PFSK-1 (cell line): Measurements from ENCODE around the gene ITGAX.
A peak's percentile ranks its signal among the peaks of the same experiment; 100 is the strongest.

Experiments used
- FOXP2 ChIP-seq: optimal IDR thresholded peaks from 2 replicates; pipeline ENCODE3; 2011; ENCODE audit warnings: borderline replicate concordance, control low read depth, inconsistent platforms; ENCODE audit not compliant: insufficient read depth; ENCODE audit errors: extremely low read length, extremely low read depth
- POLR2AphosphoS5 ChIP-seq: IDR thresholded peaks from 2 replicates; pipeline ENCODE4 v1.6.1; 2012; ENCODE audit warnings: low read depth, mild to moderate bottlenecking, control low read depth, low read length, moderate library complexity
- REST ChIP-seq, 2 experiments: IDR thresholded peaks; 2 replicates each; pipeline versions ENCODE4 v1.6.1 to v1.8.0; 2011 to 2012; ENCODE audit warnings: low read depth in 2 of 2, low read length in 2 of 2, control low read depth in 1 of 2, inconsistent platforms in 1 of 2, mild to moderate bottlenecking in 1 of 2, moderate library complexity in 1 of 2; ENCODE audit not compliant: insufficient read depth in 1 of 2
- SIN3A ChIP-seq: IDR thresholded peaks from 2 replicates; pipeline ENCODE4 v1.6.1; 2012; ENCODE audit warnings: mild to moderate bottlenecking, low read length, moderate library complexity, borderline replicate concordance; ENCODE audit not compliant: insufficient read depth
- TAF1 ChIP-seq: IDR thresholded peaks from 2 replicates; pipeline ENCODE4 v1.6.1; 2012; ENCODE audit warnings: low read length, control low read depth, borderline replicate concordance; ENCODE audit not compliant: insufficient read depth

Gene ITGAX

GRCh38 chr16:31403590-31404352 is 48.8 kb downstream of the ITGAX start:
- no peak for TF ChIP-seq REST (IDR thresholded peaks at IDR 0.05; ENCODE audit: insufficient read depth in 1 of 2, low read depth in 2 of 2, low read length in 2 of 2)
- no peak for TF ChIP-seq FOXP2
- TF ChIP-seq POLR2AphosphoS5: no peak
- no peak for TF ChIP-seq SIN3A
- no peak for TF ChIP-seq TAF1

GRCh38 chr16:31404353-31405064 is 49.5 kb downstream of the ITGAX start:
- TF ChIP-seq REST (IDR thresholded peaks at IDR 0.05; ENCODE audit: insufficient read depth in 1 of 2, low read depth in 2 of 2, low read length in 2 of 2): 0 out of 4 replicates have a peak, but pooled peaks of 1 of the 2 experiments have one; percentile 15
- TF ChIP-seq POLR2AphosphoS5: peak; percentile 97
- TF ChIP-seq TAF1: peak; percentile 97; the same call in 1 of the 2 replicates
- no peak for TF ChIP-seq SIN3A
- no peak for TF ChIP-seq FOXP2

DNA sequence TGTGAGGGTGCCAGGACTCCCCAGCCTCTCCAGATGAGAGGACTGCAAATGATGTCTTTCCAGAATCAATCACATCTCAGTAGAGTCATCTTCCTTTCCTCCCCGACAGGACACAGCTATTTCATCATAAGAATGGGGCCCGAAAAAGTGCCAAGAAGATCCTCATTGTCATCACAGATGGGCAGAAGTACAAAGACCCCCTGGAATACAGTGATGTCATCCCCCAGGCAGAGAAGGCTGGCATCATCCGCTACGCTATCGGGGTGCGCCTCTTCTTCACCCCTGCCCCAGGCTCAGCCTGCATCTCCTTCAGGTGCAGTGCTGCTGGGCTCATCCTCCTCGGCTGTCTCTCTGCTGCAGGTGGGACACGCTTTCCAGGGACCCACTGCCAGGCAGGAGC is 52.4 kb downstream of the ITGAX start:
- no peak for TF ChIP-seq SIN3A
- TF ChIP-seq TAF1: no peak
- no peak for TF ChIP-seq POLR2AphosphoS5
- TF ChIP-seq REST (IDR thresholded peaks at IDR 0.05; ENCODE audit: insufficient read depth in 1 of 2, low read depth in 2 of 2, low read length in 2 of 2): no peak
- TF ChIP-seq FOXP2: no peak

DNA sequence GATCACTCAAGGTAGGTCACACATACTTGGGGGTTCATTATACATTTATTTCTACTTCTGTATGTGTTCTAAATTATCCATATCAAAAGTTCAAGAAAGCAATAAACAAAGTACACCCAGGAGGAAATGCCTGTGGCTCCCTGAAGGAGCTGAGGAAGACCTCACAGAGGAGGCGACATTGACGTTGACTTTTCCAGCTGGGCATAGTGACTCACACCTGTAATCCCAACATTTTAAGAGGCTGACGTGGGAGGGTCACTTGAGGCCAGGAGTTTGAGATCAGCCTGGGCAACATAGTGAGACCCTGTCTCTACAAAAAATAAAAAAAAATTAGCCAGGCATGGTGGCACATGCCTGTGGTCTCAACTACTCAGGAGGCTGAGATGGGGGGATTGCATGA is 54.5 kb downstream of the ITGAX start:
- TF ChIP-seq TAF1 (no peak), SIN3A (no peak), POLR2AphosphoS5 (no peak), FOXP2 (no peak), REST (IDR thresholded peaks at IDR 0.05; ENCODE audit: insufficient read depth in 1 of 2, low read depth in 2 of 2, low read length in 2 of 2) (no peak)
